RCC 7860 (cell line): ENCODE measurements around the gene KCNMA1.

Experiments used
- DNase-seq: peaks from one replicate; pipeline ENCODE4 v3.0.0-alpha.2; 2015; ENCODE audit warnings: low spot score
- FAIRE-seq: peaks from 2 replicates; lab custom pipeline; 2012; peaks lifted over from hg19 to GRCh38; lab: Jason Lieb, UNC

Gene KCNMA1

GRCh38 chr10:77635402-77636227, 2.0 kb downstream of the KCNMA1 start:
- FAIRE-seq (no peak), DNase-seq (no peak)

DNA sequence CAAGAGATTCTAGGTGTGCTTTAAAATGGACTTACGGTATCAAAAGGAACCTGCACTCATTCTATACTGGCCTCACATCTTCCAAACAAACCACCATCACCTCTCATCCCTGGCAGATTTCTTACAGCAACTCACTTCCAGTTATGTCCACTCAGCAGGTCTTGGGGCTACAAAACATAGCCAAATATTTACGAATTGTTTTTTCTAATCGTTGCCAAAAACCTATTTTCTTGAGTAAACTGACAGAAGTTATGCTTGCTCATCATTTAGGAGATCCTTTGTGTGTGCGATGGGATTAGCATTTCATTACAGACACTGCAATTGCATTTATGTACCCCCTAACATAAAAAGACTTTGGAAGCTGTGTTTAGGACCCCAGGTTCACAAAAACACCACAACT, 2.7 kb downstream of the KCNMA1 start:
- DNase-seq, result no peak
- FAIRE-seq, result no peak

DNA sequence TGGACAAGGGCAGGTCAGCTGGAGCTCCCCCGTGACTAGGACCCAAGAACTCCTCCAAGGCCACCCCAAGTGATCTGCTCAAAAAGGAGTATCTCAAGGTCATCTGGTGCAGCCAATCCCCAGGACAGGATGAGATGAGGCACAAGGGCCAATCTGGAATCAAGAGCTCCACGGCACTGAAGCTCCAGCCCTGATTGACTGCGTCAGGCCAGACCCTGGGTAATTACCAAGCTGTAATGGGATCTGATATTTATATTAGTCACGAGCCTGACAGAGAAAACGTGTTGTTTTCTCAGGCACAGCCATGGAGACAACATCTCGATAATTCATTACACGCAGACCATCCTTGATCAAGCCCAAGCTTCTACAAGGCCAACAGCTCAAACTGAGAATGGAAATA, 4.2 kb downstream of the KCNMA1 start:
- FAIRE-seq (no peak), DNase-seq (no peak)

DNA sequence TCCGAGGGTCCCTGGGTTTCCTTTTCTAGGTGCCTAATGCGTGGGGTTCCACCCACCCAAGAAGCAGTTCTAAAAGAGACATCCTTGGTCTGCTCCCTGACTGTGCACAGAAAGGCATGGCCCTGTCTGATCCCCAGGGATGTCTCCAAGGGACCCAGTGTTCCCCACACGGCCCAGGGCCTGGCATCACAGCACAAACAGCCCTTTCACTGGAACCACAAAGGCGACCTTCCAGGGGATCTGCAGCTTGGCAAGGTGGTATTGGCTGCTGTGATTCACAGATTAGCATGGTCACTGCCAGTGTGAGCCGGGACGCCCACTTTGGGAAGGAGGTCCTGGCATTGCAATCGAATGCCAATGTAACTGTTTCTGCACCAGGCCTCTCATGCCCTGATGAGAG, 6.4 kb downstream of the KCNMA1 start:
- DNase-seq (no peak), FAIRE-seq (no peak)

DNA sequence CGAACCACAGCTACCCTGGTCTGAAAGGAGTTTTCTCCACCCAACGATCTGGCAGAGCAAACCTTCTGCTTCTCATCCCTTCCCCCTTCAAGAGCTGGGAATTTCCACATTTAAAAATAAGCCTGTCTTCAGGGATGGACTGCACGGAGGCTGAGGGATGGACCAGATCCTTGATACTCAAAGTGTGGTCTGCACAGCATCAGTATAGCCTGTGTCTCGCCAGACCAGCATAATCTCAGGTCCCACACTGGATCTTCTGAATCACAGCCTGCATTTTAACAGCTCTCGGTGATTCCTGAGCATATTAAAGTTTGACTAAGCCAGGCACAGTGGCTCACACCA, 7.1 kb downstream of the KCNMA1 start:
- FAIRE-seq (no peak), DNase-seq (no peak)

DNA sequence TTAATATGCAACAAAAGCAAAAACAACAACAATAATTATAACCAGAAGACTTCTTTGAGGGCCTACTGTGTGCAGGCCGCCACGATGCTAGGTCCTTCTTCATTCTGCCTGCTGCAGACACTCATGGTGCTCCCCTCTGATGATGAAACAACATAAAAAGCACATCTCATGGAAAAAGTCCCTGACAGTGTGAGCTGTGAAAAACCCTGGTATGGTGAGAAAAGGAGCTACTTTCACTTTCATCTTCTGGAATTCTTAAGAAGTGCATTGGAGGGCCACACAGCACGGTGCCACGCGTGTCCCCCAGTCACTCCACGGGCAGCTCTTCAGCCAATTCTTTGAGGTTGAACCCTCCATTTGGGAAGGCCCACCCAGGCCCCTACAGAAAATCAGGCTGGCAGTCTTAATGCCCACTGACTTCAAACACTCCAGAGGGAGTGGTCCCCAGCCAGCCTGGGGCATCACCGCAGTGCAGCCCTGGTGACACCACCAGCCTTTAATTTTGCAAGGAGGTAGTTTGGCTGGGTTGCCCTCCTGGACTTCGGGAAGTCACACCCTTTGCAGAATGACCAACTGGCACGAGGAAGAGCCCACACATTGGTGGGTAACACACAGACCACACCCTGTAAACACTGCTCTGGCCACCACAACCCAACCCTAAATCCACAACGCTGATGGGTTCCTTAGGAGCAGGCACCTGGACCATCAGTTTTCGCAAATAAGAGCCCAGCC, 7.7 kb downstream of the KCNMA1 start:
- FAIRE-seq, result no peak
- DNase-seq, result peak; percentile 33

- DNase-seq, result peak; percentile 21
- no peak for FAIRE-seq
These were observed 8.5 kb downstream of the KCNMA1 start for GRCh38 chr10:77628906-77629730.

DNA sequence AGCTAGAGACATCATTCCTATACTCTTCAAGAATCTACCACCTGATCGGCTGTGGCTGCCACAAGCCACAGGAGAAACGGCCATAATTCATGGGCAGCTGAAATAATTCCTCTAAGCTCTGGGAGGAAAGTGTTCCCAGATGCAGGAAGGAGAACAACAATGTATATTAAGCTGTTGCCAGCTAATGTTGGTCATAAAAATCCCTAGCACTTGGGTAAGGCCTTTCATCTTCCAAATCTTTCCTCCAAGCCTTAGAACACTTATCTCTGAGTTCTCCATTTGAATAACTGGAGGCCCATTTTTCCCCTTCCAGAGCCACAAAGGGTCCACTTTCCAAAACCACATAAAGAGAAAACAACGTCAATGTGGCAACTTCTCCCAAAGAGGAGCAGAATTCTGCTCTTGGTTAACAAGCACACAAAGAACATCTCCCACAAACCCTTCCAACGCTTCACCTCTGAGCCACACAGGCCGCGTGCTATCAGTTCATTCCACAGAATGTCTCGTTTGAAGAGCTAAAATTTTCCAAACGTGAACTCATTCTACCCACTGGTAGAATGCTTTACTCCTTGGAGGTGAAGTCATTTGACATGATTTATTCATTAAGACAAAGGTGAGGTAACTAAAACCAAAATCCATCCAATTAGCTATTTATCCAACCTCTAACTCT, 11.2 kb downstream of the KCNMA1 start:
- no peak for FAIRE-seq
- no peak for DNase-seq

DNA sequence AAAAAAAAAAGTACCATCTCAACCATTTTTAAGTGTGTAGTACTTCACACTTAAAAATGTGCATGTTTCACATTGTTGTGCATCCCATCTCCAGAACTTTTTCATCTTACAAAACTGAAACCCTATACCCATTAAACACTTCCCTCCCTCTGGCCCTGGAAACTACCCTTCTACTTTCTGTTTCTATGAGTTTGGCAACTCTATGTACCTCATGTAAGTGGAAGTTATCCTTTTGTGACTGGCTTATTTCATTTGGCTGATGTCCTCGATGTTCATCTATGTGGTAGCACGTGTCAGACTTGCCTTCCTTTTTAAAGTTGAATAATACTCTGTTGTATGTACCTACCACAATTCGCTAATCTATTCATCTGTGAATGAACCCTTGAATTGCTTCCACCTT, 12.2 kb downstream of the KCNMA1 start:
- DNase-seq (no peak), FAIRE-seq (no peak)

- FAIRE-seq (no peak), DNase-seq (no peak)
These were observed 14.7 kb downstream of the KCNMA1 start for GRCh38 chr10:77622889-77623291.

DNA sequence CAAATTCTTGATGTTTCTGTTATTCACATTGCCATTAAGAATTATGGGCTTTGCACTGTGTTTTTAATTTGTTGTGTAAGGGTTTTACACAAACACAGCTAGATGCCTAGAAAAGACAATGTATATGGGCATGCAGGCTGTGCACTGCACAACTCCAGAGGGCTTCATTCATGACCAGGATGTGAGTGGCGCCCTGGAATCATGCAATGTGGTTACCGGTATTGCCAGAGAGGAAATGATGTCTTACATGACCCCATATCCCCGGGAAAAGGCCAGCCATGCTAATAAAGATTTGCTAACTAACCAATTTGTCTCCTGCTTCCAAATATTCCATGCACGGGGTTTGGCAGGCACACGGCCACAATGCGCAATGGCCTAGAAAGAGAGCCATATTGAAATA, 16.9 kb downstream of the KCNMA1 start:
- FAIRE-seq, result no peak
- no peak for DNase-seq

GRCh38 chr10:77619964-77620703, 17.5 kb downstream of the KCNMA1 start:
- DNase-seq, result no peak
- FAIRE-seq, result no peak

DNA sequence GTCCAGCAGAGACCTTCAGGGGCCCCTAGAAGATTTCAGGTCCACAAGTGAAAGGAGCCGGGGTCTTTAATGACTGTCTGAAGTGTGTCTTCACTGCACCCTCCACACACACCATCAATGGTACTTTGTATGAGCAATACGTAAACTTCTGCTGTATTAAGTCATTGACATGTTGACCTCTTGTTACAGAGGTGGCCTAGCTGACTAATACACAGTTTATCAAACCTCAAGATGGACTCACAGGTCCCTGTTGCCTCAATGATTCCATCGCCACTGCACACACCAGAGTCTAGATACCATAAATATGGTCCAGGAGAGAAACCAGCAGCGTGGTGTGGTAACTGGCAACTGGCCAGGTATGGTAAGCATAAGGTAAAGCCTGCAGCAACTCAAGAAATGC, 19.5 kb downstream of the KCNMA1 start:
- DNase-seq (peak; percentile 23), FAIRE-seq (no peak)

GRCh38 chr10:77616766-77617165, 20.8 kb downstream of the KCNMA1 start:
- peak; percentile 83 for FAIRE-seq

GRCh38 chr10:77614778-77615625, 22.6 kb downstream of the KCNMA1 start:
- DNase-seq (no peak), FAIRE-seq (no peak)

More at GRCh38 chr10:77616766-77617165, 20.8 kb downstream of the KCNMA1 start:
- DNase-seq, result peak; percentile 55

DNA sequence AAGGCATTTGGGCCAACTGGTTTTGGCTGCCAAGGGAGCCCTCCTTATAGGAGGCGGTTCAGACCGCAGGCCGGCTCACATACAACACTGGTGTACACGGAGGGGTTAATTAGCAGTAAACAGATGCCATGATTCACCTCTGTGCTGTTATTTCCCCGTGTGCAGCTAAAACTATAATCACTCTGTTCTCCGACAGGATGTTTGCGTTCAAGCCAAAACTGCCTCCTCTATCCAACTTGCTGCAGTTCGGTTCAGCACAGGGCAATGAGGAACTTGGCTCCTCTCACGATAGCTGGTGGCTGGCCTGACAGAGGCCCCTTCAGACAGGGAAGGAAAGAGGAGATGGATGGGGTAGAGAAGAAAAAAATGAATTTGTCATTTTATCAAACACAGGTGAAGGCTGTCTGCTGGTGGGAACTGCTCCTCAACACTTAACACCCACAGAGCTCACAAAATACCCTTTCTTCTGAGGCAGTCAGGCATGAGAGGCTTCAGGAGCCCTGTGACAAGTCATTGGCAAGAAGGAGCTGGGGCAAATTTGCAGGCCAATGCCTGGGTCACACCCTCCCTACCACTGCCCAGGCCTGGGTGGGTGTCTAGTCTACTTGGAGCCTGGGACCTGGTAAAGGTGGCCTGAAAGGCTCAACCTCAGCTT, 24.0 kb downstream of the KCNMA1 start:
- FAIRE-seq (no peak), DNase-seq (no peak)

- no peak for FAIRE-seq
- no peak for DNase-seq
These were observed 25.9 kb downstream of the KCNMA1 start for GRCh38 chr10:77611670-77612069.

DNA sequence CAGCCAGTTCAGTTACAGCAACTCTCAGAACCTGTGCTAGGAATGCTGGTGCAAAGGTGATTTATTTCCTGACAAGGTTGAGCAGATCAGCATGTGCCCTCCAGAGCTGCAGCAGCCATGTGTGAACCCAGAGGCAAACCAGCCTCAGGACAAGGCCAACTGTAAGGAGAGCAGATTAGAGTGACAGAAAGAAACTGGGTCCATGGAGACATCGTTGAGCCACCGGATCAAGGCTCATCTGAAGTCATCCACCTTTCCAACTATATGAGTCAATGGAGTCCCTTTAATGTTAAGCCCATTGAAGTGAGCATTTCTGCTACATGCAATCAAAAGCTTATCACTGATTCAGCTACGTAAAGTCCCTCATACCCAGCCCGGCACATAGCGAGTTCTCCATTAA, 26.4 kb downstream of the KCNMA1 start:
- DNase-seq (no peak), FAIRE-seq (no peak)

DNA sequence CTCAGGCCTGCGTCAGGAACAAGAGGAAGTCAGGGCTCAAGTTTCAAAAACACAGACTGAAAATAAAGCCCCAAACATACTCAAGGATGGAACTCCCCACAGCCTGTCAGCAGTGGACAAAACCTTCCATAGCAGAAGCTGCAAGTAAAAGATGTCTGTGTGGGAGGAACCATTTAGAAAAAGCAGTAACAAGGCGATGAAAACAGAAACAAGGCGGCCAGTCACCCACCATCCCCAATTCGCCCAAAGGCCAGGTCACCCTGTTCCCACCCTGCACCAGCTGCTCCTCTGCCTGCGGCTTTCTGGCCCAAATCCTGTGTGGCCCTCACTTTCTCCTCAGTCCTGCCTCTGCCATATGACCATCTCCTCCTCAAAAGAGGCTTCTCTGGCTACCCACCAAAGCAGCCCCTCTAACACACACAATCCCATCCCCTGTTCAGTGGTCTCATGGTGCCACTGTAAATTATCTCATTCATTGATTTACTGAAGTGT, 27.8 kb downstream of the KCNMA1 start:
- no peak for FAIRE-seq
- DNase-seq, result no peak
